K562 (cell line): ENCODE data around the gene KAT2B. TPM values are rescaled to one million over a fixed set of nuclear protein-coding genes. Genes with fewer than 3 reads are reported as not detected.

Source experiments
- ATF6 ChIP-seq: sonication (generic); formaldehyde crosslinking; IDR thresholded peaks from 2 replicates; pipeline ENCODE4 v1.4.0; 2020; ENCODE audit warnings: mild to moderate bottlenecking, missing genetic modification reagents
- CCAR2 ChIP-seq: fragments of 200-400 bp; formaldehyde crosslinking; IDR thresholded peaks from 2 replicates; pipeline ENCODE4 v1.6.1; 2017; ENCODE audit warnings: mild to moderate bottlenecking, low read depth, low read length
- CREBBP ChIP-seq: IDR thresholded peaks from one replicate; pipeline ENCODE4 v1.6.1; 2012; ENCODE audit warnings: low read depth, mild to moderate bottlenecking, control low read depth, inconsistent platforms, low read length
- ELF2 ChIP-seq: fragments of 250-450 bp; sonication (Bioruptor Pico); IDR thresholded peaks from 2 replicates; pipeline ENCODE4 v1.5.0; 2021; ENCODE audit warnings: mild to moderate bottlenecking
- ESRRA ChIP-seq: fragments of 450-650 bp; IDR thresholded peaks from 2 replicates; pipeline ENCODE4 v1.6.1; 2014; ENCODE audit warnings: low read depth, mild to moderate bottlenecking, moderate library complexity, borderline replicate concordance
- ETV1 ChIP-seq: fragments of 450-650 bp; conservative IDR thresholded peaks from 2 replicates; pipeline ENCODE4 v1.6.1; 2016; ENCODE audit warnings: missing genetic modification characterization, control low read depth, low read depth, missing compliant biosample characterization
- FOXP1 ChIP-seq: sonication (generic); formaldehyde crosslinking; IDR thresholded peaks from 2 replicates; pipeline ENCODE4 v1.8.0; 2022; ENCODE audit warnings: mild to moderate bottlenecking, missing genetic modification reagents
- LEF1 ChIP-seq: fragments of 450-650 bp; IDR thresholded peaks from 2 replicates; pipeline ENCODE4 v1.6.1; 2016; ENCODE audit warnings: mild to moderate bottlenecking
- MXD1 ChIP-seq: fragments of 250-450 bp; sonication (Bioruptor Pico); IDR thresholded peaks from 2 replicates; pipeline ENCODE4 v1.8.0; 2021; ENCODE audit warnings: borderline replicate concordance, mild to moderate bottlenecking, moderate library complexity; ENCODE audit not compliant: poor library complexity, severe bottlenecking
- MYC ChIP-seq, 2 experiments: fragments of 250-450 bp in 1 of 2; sonication (Bioruptor Pico) in 1 of 2; IDR thresholded peaks; 2 replicates each; pipeline versions ENCODE4 v1.5.1 to v1.6.1; 2012 to 2021; ENCODE audit warnings: low read depth in 2 of 2, borderline replicate concordance in 1 of 2, improper control_type of control experiment in 1 of 2, low read length in 1 of 2, mild to moderate bottlenecking in 1 of 2, moderate library complexity in 1 of 2
- PBX2 ChIP-seq, 2 experiments: IDR thresholded peaks in 1 of 2; conservative IDR thresholded peaks in 1 of 2; 2 replicates each; pipeline ENCODE4 v1.6.1; 2016; ENCODE audit warnings: low read depth in 2 of 2, mild to moderate bottlenecking in 1 of 2, missing compliant biosample characterization in 1 of 2, missing genetic modification characterization in 1 of 2, moderate library complexity in 1 of 2
- POLR2A ChIP-seq: fragments of 450-650 bp; conservative IDR thresholded peaks from 2 replicates; pipeline ENCODE4 v1.6.1; 2016
- PRDM10 ChIP-seq: fragments of 450-650 bp; IDR thresholded peaks from 2 replicates; pipeline ENCODE4 v1.6.1; 2018; ENCODE audit not compliant: partially characterized antibody
- STAT5A ChIP-seq: IDR thresholded peaks from 2 replicates; pipeline ENCODE4 v1.6.1; 2012; ENCODE audit warnings: low read length, inconsistent platforms, borderline replicate concordance
- TAF1 ChIP-seq: IDR thresholded peaks from 2 replicates; pipeline ENCODE4 v1.6.1; 2011; ENCODE audit warnings: mild to moderate bottlenecking, low read length, moderate library complexity; ENCODE audit not compliant: insufficient read depth, control insufficient read depth, severe bottlenecking; ENCODE audit errors: extremely low read depth
- ZNF707 ChIP-seq: fragments of 250-450 bp; sonication (Bioruptor Pico); conservative IDR thresholded peaks from 2 replicates; pipeline ENCODE4 v1.8.0; 2022; ENCODE audit warnings: inconsistent platforms, mild to moderate bottlenecking, moderate library complexity
- polyA plus RNA-seq, 8 experiments: library from polyadenylated mRNA; depleted of rRNA in 4 of 8; stranded (reverse) in 5 of 8; unstranded in 3 of 8; fragments of >200 nt; fragmentation: Nextera tagmentation in 2 of 8; fragmentation: Illumina TruSeq in 1 of 8; extraction: Ambion mirVana in 2 of 8; extraction: Trizol in 1 of 8; gene quantifications; 2 replicates each; pipeline versions ENCODE4 v1.2.1 to v1.2.3, GENCODE V29; 2011 to 2014; ENCODE audit warnings: inconsistent platforms in 1 of 8, missing spikeins in 1 of 8
- total RNA-seq, 7 experiments: library from RNA; depleted of rRNA in 6 of 7; stranded (reverse); fragments of >200 nt in 6 of 7; fragmentation: Illumina TruSeq in 2 of 7; extraction: Trizol in 2 of 7; gene quantifications; 2 replicates each; pipeline versions ENCODE4 v1.2.1 to v1.2.3, GENCODE V29; 2011 to 2021; ENCODE audit warnings: low replicate concordance in 1 of 7

The KAT2B gene
- total and polyA plus RNA-seq, 9 of the 15 experiments (the other 6 are each of a cell fraction or from before 2014, with no cell fraction given): 3.3 to 14.9 (median 12.2) TPM

DNA sequence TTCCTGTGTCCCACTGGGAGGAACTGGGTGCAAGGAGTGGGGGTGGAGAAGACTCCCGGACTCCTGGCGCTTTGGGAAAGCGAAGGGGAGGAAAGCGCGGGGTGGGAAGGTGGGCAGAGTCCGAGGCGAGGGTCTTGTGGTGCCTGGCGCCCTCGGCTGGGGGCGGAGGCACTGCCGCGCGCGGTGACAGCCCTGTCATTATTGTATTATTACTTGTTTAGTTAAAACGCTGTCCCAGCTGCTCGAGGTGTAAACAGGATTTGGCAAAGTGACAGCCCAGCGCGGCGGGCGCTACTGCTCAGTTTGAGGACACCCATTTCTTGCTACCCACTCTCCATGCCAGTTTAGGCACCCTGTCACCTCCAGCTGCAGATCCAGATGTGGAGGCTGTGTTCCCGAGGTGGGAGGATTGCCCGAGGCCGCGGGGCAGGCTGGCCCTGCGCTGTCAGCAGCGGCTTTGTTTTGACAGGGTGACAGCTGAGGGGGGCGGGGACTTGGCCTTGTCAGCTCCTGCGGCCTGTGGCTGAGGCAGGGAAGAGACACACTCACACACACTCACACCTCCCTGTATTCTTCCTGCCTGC lies 1.0 kb downstream of the KAT2B start (continued):
- TF ChIP-seq PBX2 (CRISPR knock-in tag; IDR thresholded peaks at IDR 0.05; ENCODE audit: low read depth): peak; percentile 72
- peak; percentile 82 for TF ChIP-seq PBX2 (tag; conservative IDR thresholded peaks at IDR 0.05; ENCODE audit: low read depth)
- peak; percentile 72; the same call in 1 of the 2 replicates for TF ChIP-seq ATF6 (CRISPR knock-in tag)
- no peak for TF ChIP-seq STAT5A
- TF ChIP-seq ETV1 (tag): no peak
- TF ChIP-seq CCAR2: no peak
- no peak for TF ChIP-seq TAF1
- no peak for TF ChIP-seq POLR2A
- TF ChIP-seq MYC (IDR thresholded peaks at IDR 0.05; ENCODE audit: low read depth, low read length): no peak
- TF ChIP-seq MYC (CRISPR knock-in tag; IDR thresholded peaks at IDR 0.05; ENCODE audit: borderline replicate concordance, low read depth): 0 out of 2 replicates have a peak, but pooled peaks have one; percentile 21
- TF ChIP-seq PRDM10: no peak
- TF ChIP-seq MXD1 (CRISPR knock-in tag): no peak
- no peak for TF ChIP-seq ESRRA
- peak; percentile 85; the same call in 1 of the 2 replicates for TF ChIP-seq FOXP1 (CRISPR knock-in tag)
- TF ChIP-seq CREBBP: no peak
- TF ChIP-seq LEF1: peak; percentile 43; the same call in 1 of the 2 replicates
- TF ChIP-seq ELF2 (CRISPR knock-in tag): no peak
- TF ChIP-seq ZNF707 (CRISPR knock-in tag): no peak
